IPS-18a (cell line): Measurements from ENCODE around the gene SMTNL1.

ENCODE experiments used
- H3K27ac ChIP-seq: one replicate; pipeline ENCODE4 v1.5.1; 2013; ENCODE audit warnings: low read length
- H3K27me3 ChIP-seq: one replicate; pipeline ENCODE4 v1.6.1; 2013; ENCODE audit warnings: mild to moderate bottlenecking, low read length; ENCODE audit not compliant: control insufficient read depth, insufficient read depth
- H3K36me3 ChIP-seq: one replicate; pipeline ENCODE4 v1.6.1; 2013; ENCODE audit warnings: low read depth, low read length; ENCODE audit not compliant: control insufficient read depth
- H3K4me1 ChIP-seq: one replicate; pipeline ENCODE4 v1.6.1; 2013; ENCODE audit warnings: low read depth, low read length; ENCODE audit not compliant: control insufficient read depth
- H3K4me3 ChIP-seq: one replicate; pipeline ENCODE4 v1.5.1; 2013; ENCODE audit warnings: low read length
- H3K9ac ChIP-seq: one replicate; pipeline ENCODE4 v1.6.1; 2013; ENCODE audit warnings: mild to moderate bottlenecking, low read length, moderate library complexity
- H3K9me3 ChIP-seq: one replicate; pipeline ENCODE4 v1.6.1; 2013; ENCODE audit warnings: low read depth, low read length; ENCODE audit not compliant: control insufficient read depth

SMTNL1 gene

GRCh38 chr11:57499413-57499982 lies 37.9 kb upstream of the SMTNL1 start:
- no peaks in the 10 kb centered on the region for H3K9me3 ChIP-seq
- peaks cover 4% of the 10 kb centered on the region for H3K36me3 ChIP-seq
- no peak overlapping the region for H3K27ac ChIP-seq
- H3K4me3 ChIP-seq, result peak overlapping the region; percentile 38
- H3K4me1 ChIP-seq, result peaks cover 7% of the 10 kb centered on the region
- H3K9ac ChIP-seq, result peak overlapping the region; percentile 23
- H3K27me3 ChIP-seq, result no peaks in the 10 kb centered on the region

DNA sequence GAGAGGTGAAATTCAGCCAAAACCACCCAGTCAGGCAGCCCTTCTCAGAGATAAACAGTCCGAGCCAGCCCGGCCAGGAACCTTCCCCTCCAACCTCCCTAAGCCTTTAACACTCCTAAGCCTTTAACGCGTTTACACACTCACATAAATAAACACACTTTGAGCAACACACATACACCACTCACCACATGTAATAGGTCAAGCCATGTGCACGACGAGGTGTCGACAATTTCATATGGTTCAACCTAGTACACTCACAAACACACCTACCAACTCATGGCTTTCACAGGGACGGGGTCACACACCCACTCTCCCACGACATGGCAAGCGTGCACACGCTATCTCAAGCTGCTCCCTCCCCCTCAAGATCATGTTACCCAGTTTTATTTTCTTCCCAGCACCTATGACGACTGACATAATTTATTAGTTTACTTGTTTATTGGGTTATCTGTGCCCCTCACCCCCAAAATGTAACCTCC lies 37.4 kb upstream of the SMTNL1 start:
- peaks cover 4% of the 10 kb centered on the region for H3K36me3 ChIP-seq
- no peaks in the 10 kb centered on the region for H3K27me3 ChIP-seq
- no peak overlapping the region for H3K27ac ChIP-seq
- H3K4me3 ChIP-seq, result peak overlapping the region; percentile 23
- H3K9ac ChIP-seq, result no peak overlapping the region
- peaks cover 7% of the 10 kb centered on the region for H3K4me1 ChIP-seq
- no peaks in the 10 kb centered on the region for H3K9me3 ChIP-seq

DNA sequence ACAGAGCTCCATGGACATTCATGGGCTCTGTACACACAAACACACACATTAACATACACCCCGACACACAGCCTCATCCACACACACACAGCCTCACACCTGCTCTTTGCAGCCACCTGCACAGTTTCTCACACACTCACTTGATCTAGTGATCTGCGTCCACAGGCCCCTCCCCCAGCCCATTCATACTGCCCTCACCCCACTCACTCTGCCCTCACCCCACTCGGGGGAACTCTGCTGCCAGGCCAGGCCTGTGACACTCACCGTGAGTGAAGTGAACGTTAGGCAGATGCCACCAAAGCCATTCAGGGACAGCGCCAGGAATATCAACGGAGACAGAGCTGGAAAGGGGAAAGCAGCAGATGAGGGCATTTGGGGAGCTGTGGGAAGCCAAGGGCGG lies 36.9 kb upstream of the SMTNL1 start:
- peaks cover 4% of the 10 kb centered on the region for H3K36me3 ChIP-seq
- peaks cover 7% of the 10 kb centered on the region for H3K4me1 ChIP-seq
- no peak overlapping the region for H3K27ac ChIP-seq
- H3K4me3 ChIP-seq, result no peak overlapping the region
- H3K9ac ChIP-seq, result no peak overlapping the region
- H3K27me3 ChIP-seq, result no peaks in the 10 kb centered on the region
- no peaks in the 10 kb centered on the region for H3K9me3 ChIP-seq

- Histone ChIP-seq H3K27me3 (no peaks in the 10 kb centered on the region), H3K4me3 (no peak overlapping the region), H3K9ac (no peak overlapping the region), H3K9me3 (no peaks in the 10 kb centered on the region), H3K4me1 (peaks cover 7% of the 10 kb centered on the region), H3K27ac (no peak overlapping the region), H3K36me3 (peaks cover under 1% of the 10 kb centered on the region)
Observed at GRCh38 chr11:57500926-57501325, 36.5 kb upstream of the SMTNL1 start.

- no peaks in the 10 kb centered on the region for H3K36me3 ChIP-seq
- no peaks in the 10 kb centered on the region for H3K9me3 ChIP-seq
- no peak overlapping the region for H3K27ac ChIP-seq
- H3K4me1 ChIP-seq, result peaks cover 7% of the 10 kb centered on the region
- H3K4me3 ChIP-seq, result no peak overlapping the region
- no peak overlapping the region for H3K9ac ChIP-seq
- H3K27me3 ChIP-seq, result no peaks in the 10 kb centered on the region
Observed at GRCh38 chr11:57501953-57502352, 35.4 kb upstream of the SMTNL1 start.

GRCh38 chr11:57502376-57502775 lies 35.0 kb upstream of the SMTNL1 start:
- Histone ChIP-seq H3K4me1 (peaks cover 7% of the 10 kb centered on the region), H3K9ac (no peak overlapping the region), H3K27ac (no peak overlapping the region), H3K9me3 (no peaks in the 10 kb centered on the region), H3K27me3 (no peaks in the 10 kb centered on the region), H3K36me3 (no peaks in the 10 kb centered on the region), H3K4me3 (no peak overlapping the region)

DNA sequence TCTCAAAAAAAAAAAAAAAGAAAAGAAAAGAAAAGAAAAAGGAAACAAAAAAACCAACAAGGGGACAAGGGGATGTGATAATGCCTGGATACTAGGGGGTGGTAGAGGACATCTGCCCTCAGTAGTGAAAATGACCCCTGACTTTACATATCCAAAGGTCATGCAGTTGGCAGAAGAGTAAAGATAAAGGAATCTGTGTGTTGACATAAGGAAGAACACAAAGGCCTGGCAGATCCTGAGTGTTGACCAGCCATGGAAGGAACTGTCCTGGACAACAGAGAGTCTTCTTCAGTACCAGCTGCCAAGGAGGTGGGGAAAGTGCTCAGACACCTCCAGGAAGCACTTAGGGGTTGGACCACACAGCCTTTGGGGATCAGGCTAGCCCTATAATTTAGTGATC lies 34.5 kb upstream of the SMTNL1 start:
- Histone ChIP-seq H3K27me3 (no peaks in the 10 kb centered on the region), H3K4me1 (peaks cover 7% of the 10 kb centered on the region), H3K4me3 (no peak overlapping the region), H3K36me3 (no peaks in the 10 kb centered on the region), H3K27ac (no peak overlapping the region), H3K9me3 (no peaks in the 10 kb centered on the region), H3K9ac (no peak overlapping the region)

DNA sequence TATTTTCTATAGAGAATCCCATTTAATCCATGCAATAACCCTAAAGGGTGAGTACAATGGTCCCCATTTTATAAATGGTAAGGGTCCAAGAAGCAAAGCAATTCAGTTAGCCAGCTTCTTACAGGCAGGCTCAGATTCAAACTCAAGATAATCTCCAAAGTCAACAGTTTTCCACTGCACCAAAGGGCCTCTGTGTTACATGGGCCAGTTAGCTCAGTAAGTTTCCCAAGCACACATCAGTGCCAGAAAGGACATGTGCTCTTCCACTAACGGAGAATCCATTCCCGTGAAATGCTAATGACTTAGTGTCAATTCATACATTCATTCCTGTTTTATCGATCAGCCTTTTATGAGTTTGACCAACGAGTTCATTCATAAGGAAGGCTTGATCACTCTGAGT lies 32.9 kb upstream of the SMTNL1 start:
- Histone ChIP-seq H3K36me3 (no peaks in the 10 kb centered on the region), H3K4me3 (no peak overlapping the region), H3K27ac (no peak overlapping the region), H3K9me3 (no peaks in the 10 kb centered on the region), H3K27me3 (no peaks in the 10 kb centered on the region), H3K9ac (no peak overlapping the region), H3K4me1 (peaks cover 7% of the 10 kb centered on the region)

- Histone ChIP-seq H3K9me3 (no peaks in the 10 kb centered on the region), H3K4me1 (no peaks in the 10 kb centered on the region), H3K27me3 (no peaks in the 10 kb centered on the region)
Observed at GRCh38 chr11:57506522-57506921, 30.9 kb upstream of the SMTNL1 start.

GRCh38 chr11:57508341-57509170 lies 28.8 kb upstream of the SMTNL1 start:
- no peak overlapping the region for H3K9ac ChIP-seq
- H3K36me3 ChIP-seq, result no peaks in the 10 kb centered on the region
- H3K4me3 ChIP-seq, result no peak overlapping the region
- no peaks in the 10 kb centered on the region for H3K4me1 ChIP-seq
- peaks cover 9% of the 10 kb centered on the region for H3K27me3 ChIP-seq
- H3K27ac ChIP-seq, result no peak overlapping the region
- no peaks in the 10 kb centered on the region for H3K9me3 ChIP-seq

More at GRCh38 chr11:57506522-57506921, 30.9 kb upstream of the SMTNL1 start:
- Histone ChIP-seq H3K9ac (no peak overlapping the region), H3K36me3 (no peaks in the 10 kb centered on the region), H3K27ac (no peak overlapping the region), H3K4me3 (no peak overlapping the region)

DNA sequence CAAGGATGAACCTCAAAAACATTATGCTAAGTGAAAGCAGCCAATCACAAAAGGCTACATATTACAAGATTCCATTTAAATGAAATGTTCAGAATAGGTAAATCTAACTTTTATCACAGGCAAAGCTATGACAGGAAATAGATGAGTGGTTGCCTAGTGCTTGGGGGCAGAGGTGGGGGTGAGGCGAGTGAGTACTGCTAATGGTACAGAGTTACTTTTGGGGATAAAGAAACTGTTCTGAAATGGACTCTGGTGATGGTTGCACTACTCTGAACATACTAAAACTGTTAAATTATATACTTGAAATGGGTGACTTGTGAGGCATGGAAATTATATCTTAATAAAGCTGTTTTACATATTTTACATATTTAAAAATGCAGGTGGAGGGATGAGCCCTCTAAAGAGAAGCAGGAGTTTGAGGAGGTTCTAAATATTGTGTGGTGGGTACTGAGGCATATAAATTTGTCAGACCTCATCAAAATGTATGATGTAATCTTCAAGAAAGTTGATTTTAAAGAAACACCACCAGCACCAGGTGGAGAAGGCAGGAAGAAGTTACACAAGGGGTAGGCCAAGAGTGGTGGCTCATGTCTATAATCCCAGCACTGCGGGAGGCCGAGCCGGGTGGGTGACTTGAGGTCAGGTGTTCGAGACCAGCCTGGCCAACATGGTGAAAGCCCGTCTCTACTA lies 25.5 kb upstream of the SMTNL1 start:
- Histone ChIP-seq H3K4me3 (no peak overlapping the region), H3K9me3 (no peaks in the 10 kb centered on the region), H3K27me3 (peaks cover 42% of the 10 kb centered on the region), H3K9ac (no peak overlapping the region), H3K27ac (no peak overlapping the region), H3K36me3 (no peaks in the 10 kb centered on the region), H3K4me1 (peaks cover 4% of the 10 kb centered on the region)
